Stimulated activated CD4-positive, alpha-beta T cell treated with anti-CD3 and anti-CD28 coated beads, Interleukin-4, amount 100 ng/mL, for 1 hour (primary cell): ENCODE measurements around the gene C9orf43.

ENCODE experiments used
- DNase-seq: peaks from one replicate; pipeline ENCODE4 v3.0.0-alpha.2; 2020

C9orf43 gene

DNA sequence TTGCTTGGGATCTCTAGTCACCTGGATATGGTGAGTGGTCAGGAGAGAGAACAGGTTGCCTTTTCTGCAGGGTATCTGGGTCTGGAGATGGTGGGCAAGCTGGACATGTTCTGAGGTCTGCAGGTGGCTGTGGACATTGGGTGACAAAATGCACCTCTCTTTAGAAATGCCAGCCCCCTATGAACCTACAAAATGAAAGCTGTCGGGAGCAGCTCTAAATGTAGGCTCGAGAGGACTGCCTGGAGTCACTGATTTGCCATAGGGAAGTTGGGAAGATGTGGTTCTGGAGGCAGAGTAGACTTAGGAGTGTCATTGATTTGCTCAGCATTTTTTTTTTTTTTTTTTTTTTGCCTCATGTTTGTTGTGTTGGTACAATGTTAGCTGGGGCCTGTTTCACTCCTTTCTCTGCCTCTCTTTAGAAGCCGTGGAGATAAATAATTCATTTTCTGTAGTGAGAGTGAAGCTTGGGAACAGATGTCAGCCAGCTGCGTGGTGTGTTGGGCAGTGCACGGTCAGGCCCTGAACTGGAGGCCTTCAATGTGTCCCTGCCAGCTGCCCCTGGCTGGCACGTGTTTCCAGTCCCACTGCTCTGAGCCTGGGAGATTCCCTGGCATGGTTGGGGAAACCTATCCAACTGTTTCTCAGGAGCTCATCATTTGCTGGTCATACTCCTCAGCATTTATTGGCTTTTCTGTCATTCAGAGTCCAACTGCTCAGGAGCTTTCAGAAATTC lies 58.3 kb downstream of the C9orf43 start:
- no peak for DNase-seq

GRCh38 chr9:113471143-113471542 lies 60.6 kb downstream of the C9orf43 start:
- DNase-seq: no peak

DNA sequence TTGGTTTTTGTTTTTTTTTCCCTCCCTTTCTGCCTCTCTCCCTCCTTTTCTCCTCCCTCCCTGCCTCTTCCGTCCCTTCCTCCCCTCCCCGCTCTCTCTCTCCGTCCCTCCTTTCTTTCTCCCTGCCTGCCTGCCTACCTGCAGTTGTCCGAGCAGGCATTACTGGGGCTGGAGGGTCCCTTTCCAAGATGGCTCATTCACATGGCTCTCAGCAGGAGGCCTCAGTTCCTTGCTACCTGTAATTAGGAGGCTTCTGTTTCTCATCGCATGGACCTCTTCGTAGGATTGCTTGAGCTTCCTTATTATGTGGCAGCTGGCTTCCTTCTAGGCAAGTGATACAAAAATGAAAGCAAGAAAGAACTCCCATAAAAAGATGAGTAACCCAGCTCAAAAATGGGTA lies 61.0 kb downstream of the C9orf43 start:
- no peak for DNase-seq

DNA sequence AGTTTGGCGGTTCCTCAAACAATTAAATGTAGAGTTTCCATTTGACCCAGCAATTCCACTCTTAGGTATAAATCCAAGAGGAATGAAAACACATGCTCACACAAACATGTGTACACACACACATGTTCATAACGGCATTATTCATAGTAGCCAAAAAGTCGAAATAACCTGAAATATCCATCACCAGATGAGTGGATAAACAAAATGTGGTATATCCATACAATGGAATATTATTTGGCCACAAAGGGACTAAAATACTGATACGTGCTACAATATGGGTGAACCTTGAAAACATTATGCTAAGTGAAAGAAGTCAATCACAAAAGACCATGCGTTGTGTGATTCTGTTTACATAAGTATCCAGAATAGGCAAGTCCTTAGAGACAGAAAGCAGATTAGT lies 61.7 kb downstream of the C9orf43 start:
- DNase-seq: no peak

DNA sequence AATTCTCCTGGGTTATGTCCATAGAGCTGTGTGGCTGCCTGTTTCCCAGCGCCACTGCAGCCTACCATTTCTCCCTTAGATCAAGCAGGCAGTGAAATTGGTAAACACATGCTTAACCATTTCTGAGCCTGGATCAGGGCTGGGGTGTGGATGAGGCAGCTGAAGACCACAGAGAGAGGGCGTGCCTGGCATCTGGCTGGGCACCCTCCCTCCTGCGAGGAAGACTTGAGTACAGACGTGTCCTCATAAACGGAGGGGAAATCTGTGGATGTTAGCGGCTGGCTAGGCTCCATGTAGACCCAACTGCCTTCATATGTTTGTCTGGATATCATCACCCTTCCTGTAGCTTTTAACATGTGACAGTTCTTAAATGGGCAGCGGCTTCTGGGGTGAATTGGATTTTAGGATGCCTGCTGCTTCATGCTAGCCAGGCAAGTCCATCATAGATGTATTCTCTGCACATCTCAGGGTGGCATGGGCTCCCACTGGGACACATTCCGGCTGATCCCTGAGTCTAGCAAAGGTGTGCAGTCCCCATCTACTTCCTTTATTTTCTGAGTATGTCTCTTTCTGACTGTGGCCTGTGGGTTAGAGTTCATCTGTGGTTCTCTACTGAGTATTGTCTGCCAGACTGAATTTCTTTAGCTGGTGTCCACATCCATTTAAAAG lies 63.9 kb downstream of the C9orf43 start:
- DNase-seq: no peak

GRCh38 chr9:113475031-113475430 lies 64.5 kb downstream of the C9orf43 start:
- DNase-seq: no peak

GRCh38 chr9:113475992-113476391 lies 65.4 kb downstream of the C9orf43 start:
- DNase-seq: no peak

- no peak for DNase-seq
Observed at GRCh38 chr9:113476511-113476916, 66.0 kb downstream of the C9orf43 start.

GRCh38 chr9:113477058-113477457 lies 66.5 kb downstream of the C9orf43 start:
- no peak for DNase-seq

DNA sequence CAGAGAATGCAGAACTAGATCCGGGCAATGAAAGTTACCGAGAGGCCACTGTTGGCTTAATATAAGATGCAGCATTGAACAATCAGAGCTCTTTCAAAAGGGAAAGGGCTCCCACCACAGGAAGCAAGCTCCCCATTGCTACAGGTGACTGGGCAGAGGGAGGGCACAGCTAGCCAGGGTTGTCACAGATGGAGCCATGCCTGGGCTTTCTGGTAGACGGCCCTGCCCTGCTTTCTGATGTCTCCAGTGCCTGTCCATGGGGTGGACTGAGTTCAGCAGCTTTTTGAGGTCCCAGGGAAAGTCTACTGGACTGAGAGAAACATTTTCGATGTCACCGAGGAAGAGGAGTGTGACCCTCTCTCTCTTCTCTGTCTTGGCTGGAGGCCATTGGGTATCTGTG lies 67.1 kb downstream of the C9orf43 start:
- no peak for DNase-seq

- no peak for DNase-seq
Observed at GRCh38 chr9:113479174-113479621, 68.7 kb downstream of the C9orf43 start.
